ENCODE results near the gene PIM3.

DNA sequence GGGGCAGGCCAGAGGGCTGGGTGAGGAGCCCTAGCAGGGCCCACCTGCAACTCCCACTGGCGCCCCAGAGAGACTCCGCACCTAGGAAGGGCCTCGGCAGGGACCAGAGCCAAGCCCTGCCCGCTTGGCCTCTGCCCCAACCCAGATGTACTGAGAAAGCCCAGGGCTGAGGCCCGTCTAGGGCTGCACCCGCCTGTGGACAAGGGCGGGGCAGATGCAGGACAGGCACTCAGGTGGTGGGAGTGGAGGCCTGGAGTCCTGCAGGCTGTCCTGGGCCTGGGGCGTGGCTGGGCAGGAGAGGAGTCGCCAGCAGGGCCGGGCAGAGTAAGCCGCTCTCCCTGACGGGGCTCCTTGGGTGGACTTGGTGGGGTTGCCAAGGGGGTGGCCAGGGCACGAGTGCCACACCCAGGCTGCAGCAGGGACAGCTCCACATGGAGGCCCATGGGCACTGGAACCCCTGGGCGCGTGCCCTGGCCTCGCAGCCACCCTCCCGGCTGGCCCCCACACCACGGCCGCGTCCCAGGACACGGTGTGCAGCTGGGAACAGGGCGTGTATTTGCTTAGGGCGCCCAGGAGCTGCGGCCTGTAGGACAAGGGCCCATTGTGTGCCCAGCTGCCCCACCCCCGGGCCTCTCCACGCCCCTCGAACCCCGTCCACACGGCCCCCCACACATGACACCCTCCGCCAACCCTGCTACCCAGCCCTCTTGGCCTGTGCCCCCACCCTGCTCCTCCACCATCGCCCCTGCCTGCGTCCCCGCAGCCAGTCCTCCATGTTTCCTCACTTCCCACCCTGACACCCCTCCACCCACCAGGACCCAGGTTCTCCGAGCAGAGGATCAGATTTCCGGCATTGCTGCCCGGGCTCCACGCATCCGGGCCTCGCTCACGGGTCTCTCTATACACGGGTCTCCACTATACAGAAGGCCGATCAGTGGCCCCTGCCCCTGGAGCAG lies 11.3 kb upstream of the PIM3 start:
- TF ChIP-seq, protein P1, sequence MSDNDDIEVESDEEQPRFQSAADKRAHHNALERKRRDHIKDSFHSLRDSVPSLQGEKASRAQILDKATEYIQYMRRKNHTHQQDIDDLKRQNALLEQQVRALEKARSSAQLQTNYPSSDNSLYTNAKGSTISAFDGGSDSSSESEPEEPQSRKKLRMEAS (IDR thresholded peaks at IDR 0.05), result no peak
- TF ChIP-seq SP1 (IDR thresholded peaks at IDR 0.05) (peak; percentile 49), TAF1 (conservative IDR thresholded peaks at IDR 0.05) (no peak), YY1 (IDR thresholded peaks at IDR 0.05) (peak; percentile 63)
- TF ChIP-seq, protein P2, sequence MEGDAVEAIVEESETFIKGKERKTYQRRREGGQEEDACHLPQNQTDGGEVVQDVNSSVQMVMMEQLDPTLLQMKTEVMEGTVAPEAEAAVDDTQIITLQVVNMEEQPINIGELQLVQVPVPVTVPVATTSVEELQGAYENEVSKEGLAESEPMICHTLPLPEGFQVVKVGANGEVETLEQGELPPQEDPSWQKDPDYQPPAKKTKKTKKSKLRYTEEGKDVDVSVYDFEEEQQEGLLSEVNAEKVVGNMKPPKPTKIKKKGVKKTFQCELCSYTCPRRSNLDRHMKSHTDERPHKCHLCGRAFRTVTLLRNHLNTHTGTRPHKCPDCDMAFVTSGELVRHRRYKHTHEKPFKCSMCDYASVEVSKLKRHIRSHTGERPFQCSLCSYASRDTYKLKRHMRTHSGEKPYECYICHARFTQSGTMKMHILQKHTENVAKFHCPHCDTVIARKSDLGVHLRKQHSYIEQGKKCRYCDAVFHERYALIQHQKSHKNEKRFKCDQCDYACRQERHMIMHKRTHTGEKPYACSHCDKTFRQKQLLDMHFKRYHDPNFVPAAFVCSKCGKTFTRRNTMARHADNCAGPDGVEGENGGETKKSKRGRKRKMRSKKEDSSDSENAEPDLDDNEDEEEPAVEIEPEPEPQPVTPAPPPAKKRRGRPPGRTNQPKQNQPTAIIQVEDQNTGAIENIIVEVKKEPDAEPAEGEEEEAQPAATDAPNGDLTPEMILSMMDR (IDR thresholded peaks at IDR 0.05; ENCODE audit: low read depth, low read length, missing input control), result no peak
- TF ChIP-seq, protein P3, sequence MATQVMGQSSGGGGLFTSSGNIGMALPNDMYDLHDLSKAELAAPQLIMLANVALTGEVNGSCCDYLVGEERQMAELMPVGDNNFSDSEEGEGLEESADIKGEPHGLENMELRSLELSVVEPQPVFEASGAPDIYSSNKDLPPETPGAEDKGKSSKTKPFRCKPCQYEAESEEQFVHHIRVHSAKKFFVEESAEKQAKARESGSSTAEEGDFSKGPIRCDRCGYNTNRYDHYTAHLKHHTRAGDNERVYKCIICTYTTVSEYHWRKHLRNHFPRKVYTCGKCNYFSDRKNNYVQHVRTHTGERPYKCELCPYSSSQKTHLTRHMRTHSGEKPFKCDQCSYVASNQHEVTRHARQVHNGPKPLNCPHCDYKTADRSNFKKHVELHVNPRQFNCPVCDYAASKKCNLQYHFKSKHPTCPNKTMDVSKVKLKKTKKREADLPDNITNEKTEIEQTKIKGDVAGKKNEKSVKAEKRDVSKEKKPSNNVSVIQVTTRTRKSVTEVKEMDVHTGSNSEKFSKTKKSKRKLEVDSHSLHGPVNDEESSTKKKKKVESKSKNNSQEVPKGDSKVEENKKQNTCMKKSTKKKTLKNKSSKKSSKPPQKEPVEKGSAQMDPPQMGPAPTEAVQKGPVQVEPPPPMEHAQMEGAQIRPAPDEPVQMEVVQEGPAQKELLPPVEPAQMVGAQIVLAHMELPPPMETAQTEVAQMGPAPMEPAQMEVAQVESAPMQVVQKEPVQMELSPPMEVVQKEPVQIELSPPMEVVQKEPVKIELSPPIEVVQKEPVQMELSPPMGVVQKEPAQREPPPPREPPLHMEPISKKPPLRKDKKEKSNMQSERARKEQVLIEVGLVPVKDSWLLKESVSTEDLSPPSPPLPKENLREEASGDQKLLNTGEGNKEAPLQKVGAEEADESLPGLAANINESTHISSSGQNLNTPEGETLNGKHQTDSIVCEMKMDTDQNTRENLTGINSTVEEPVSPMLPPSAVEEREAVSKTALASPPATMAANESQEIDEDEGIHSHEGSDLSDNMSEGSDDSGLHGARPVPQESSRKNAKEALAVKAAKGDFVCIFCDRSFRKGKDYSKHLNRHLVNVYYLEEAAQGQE (IDR thresholded peaks at IDR 0.05), result peak; percentile 72
